HEK293T (cell line): Measurements from ENCODE around the gene RELA.

Experiments
- CTCF ChIA-PET: fragments of 350-600 bp; formaldehyde crosslinking; extraction: SDS; loops from one replicate; lab custom pipeline; 2021; ENCODE audit warnings: antibody characterized with exemption, inconsistent platforms; lab: Yijun Ruan, JAX
- POLR2A ChIA-PET: fragments of 350-600 bp; formaldehyde crosslinking; extraction: SDS; loops from one replicate; lab custom pipeline; 2020; ENCODE audit warnings: antibody characterized with exemption, inconsistent platforms; lab: Yijun Ruan, JAX
- DNase-seq: peaks from one replicate; pipeline ENCODE4 v3.0.0; 2012; ENCODE audit warnings: mixed read lengths; ENCODE audit errors: extremely low spot score
- ARNT ChIP-seq: fragments of 450-650 bp; IDR thresholded peaks from 2 replicates; pipeline ENCODE4 v1.6.1; 2017; ENCODE audit warnings: mild to moderate bottlenecking
- BHLHE40 ChIP-seq: fragments of 450-650 bp; IDR thresholded peaks from 2 replicates; pipeline ENCODE4 v1.6.1; 2016; ENCODE audit warnings: mild to moderate bottlenecking, moderate library complexity, borderline replicate concordance
- CTBP1 ChIP-seq: fragments of 450-650 bp; IDR thresholded peaks from 2 replicates; pipeline ENCODE4 v1.6.1; 2016; ENCODE audit warnings: borderline replicate concordance
- ELF4 ChIP-seq: fragments of 450-650 bp; IDR thresholded peaks from 2 replicates; pipeline ENCODE4 v1.6.1; 2017; ENCODE audit warnings: antibody characterized with exemption
- FOXA1 ChIP-seq: fragments of 450-650 bp; IDR thresholded peaks from 2 replicates; pipeline ENCODE4 v1.6.1; 2016; ENCODE audit warnings: mild to moderate bottlenecking
- FOXK2 ChIP-seq: fragments of 450-650 bp; IDR thresholded peaks from 2 replicates; pipeline ENCODE4 v1.6.1; 2016; ENCODE audit warnings: mild to moderate bottlenecking
- FOXM1 ChIP-seq: fragments of 450-650 bp; IDR thresholded peaks from 2 replicates; pipeline ENCODE4 v1.6.1; 2017; ENCODE audit warnings: mild to moderate bottlenecking, borderline replicate concordance
- HDGF ChIP-seq: fragments of 450-650 bp; IDR thresholded peaks from 2 replicates; pipeline ENCODE4 v1.6.1; 2017; ENCODE audit warnings: antibody characterized with exemption, borderline replicate concordance
- L3MBTL2 ChIP-seq: fragments of 450-650 bp; conservative IDR thresholded peaks from 2 replicates; pipeline ENCODE4 v1.6.1; 2016; ENCODE audit warnings: mild to moderate bottlenecking
- LEF1 ChIP-seq: fragments of 450-650 bp; IDR thresholded peaks from 2 replicates; pipeline ENCODE4 v1.6.1; 2017; ENCODE audit warnings: mild to moderate bottlenecking, borderline replicate concordance
- NFRKB ChIP-seq: fragments of 450-650 bp; IDR thresholded peaks from 2 replicates; pipeline ENCODE4 v1.6.1; 2016; ENCODE audit warnings: mild to moderate bottlenecking, moderate library complexity
- PKNOX1 ChIP-seq: fragments of 450-650 bp; IDR thresholded peaks from 2 replicates; pipeline ENCODE4 v1.6.1; 2016
- SP1 ChIP-seq: fragments of 450-650 bp; IDR thresholded peaks from 2 replicates; pipeline ENCODE4 v1.6.1; 2017
- SUZ12 ChIP-seq: fragments of 450-650 bp; IDR thresholded peaks from 2 replicates; pipeline ENCODE4 v1.6.1; 2016; ENCODE audit warnings: mild to moderate bottlenecking
- TARDBP ChIP-seq: fragments of 450-650 bp; IDR thresholded peaks from 2 replicates; pipeline ENCODE4 v1.6.1; 2016
- ZNF384 ChIP-seq: fragments of 450-650 bp; IDR thresholded peaks from 2 replicates; pipeline ENCODE4 v1.6.1; 2016

RELA gene

GRCh38 chr11:65651589-65652510, 10.9 kb downstream of the RELA start:
- DNase-seq = no peak
- no peak for TF ChIP-seq ZNF384
- TF ChIP-seq ARNT = no peak
- TF ChIP-seq HDGF = no peak
- TF ChIP-seq PKNOX1 = no peak
- TF ChIP-seq CTBP1 = no peak
- no peak for TF ChIP-seq SP1
- TF ChIP-seq SUZ12 = no peak
- no peak for TF ChIP-seq FOXM1
- TF ChIP-seq ELF4 = no peak
- TF ChIP-seq LEF1 = no peak
- no peak for TF ChIP-seq L3MBTL2
- no peak for TF ChIP-seq FOXA1
- no peak for TF ChIP-seq NFRKB
- no peak for TF ChIP-seq FOXK2
- TF ChIP-seq TARDBP = no peak
- TF ChIP-seq BHLHE40 = no peak
- ChIA-PET POLR2A (interaction anchor here (1.2 to 3.2 kb wide), 5 partner anchors 11 to 61 kb away, joined by 3 to 37 read pairs (median 12); partner anchors contain the start of genes KAT5, MAP3K11, PCNX3 and RELA), CTCF (interaction anchor here (0.6 kb wide), 1 partner anchor 11 kb away, joined by 3 read pairs; the partner anchor contains the start of gene RELA)

GRCh38 chr11:65651339-65651588, 11.5 kb downstream of the RELA start:
- DNase-seq = no peak
- CTCF ChIA-PET = no interaction called here
- TF ChIP-seq ELF4 = no peak
- POLR2A ChIA-PET = interaction anchor here (1.2 to 3.2 kb wide), 4 partner anchors 12 to 61 kb away, joined by 3 to 37 read pairs (median 13); partner anchors contain the start of genes KAT5, MAP3K11, PCNX3 and RELA

- no peak for TF ChIP-seq FOXM1
- TF ChIP-seq CTBP1 = no peak
- no peak for TF ChIP-seq SP1
- no peak for TF ChIP-seq ZNF384
- no peak for TF ChIP-seq NFRKB
- no peak for TF ChIP-seq SUZ12
- no peak for TF ChIP-seq FOXA1
- TF ChIP-seq FOXK2 = no peak
- TF ChIP-seq ELF4 = no peak
- no peak for TF ChIP-seq ARNT
- no peak for TF ChIP-seq TARDBP
- no peak for TF ChIP-seq PKNOX1
- TF ChIP-seq BHLHE40 = no peak
- POLR2A ChIA-PET = interaction anchor here (0.8 to 2.8 kb wide), 2 partner anchors 12 to 13 kb away, joined by 3 to 12 read pairs; partner anchors contain the start of genes RELA and SIPA1
- DNase-seq = no peak
- CTCF ChIA-PET = interaction anchor here (0.6 kb wide), 1 partner anchor 92 kb away, joined by 5 read pairs; the partner anchor contains the start of gene LTBP3
These were observed 12.0 kb downstream of the RELA start for GRCh38 chr11:65650547-65651338.

GRCh38 chr11:65649656-65650546, 12.8 kb downstream of the RELA start:
- DNase-seq = no peak
- POLR2A ChIA-PET = interaction anchor here (0.8 to 2.8 kb wide), 3 partner anchors 12 to 13 kb away, joined by 3 to 12 read pairs (median 5); partner anchors contain the start of genes RELA and SIPA1
- CTCF ChIA-PET = interaction anchor here (0.6 kb wide), 2 partner anchors 18 to 92 kb away, joined by 3 to 5 read pairs; partner anchors contain the start of gene LTBP3
- TF ChIP-seq CTBP1 (no peak), ELF4 (no peak), NFRKB (no peak)

GRCh38 chr11:65648997-65649493, 13.7 kb downstream of the RELA start:
- DNase-seq = no peak
- CTCF ChIA-PET = no interaction called here
- TF ChIP-seq SUZ12 (no peak), ELF4 (no peak), L3MBTL2 (no peak), TARDBP (no peak)
- POLR2A ChIA-PET = interaction anchor here (1.2 to 2.8 kb wide), 2 partner anchors 11 to 14 kb away, joined by 5 to 12 read pairs; partner anchors contain the start of genes RELA and SIPA1
